PC-3 (cell line): ENCODE results near the gene PWWP2B. TPM values are rescaled to one million over a fixed set of nuclear protein-coding genes. Genes with fewer than 3 reads are reported as not detected.

Source experiments
- ATAC-seq: fragments of 200-7000 bp; cut with Tn5 transposase; 2 replicates; pipeline ENCODE4 v1.9.1; 2020; ENCODE audit warnings: mild to moderate bottlenecking, moderate library complexity
- BruUV-seq: library from RNA; stranded (reverse); fragments of 400-500 nt; replicated peaks from 2 replicates; lab custom pipeline; 2021; lab: Mats Ljungman, UMichigan
- CTCF ChIA-PET: fragments of 300-600 bp; sonication (Branson Sonifier 250); formaldehyde crosslinking; loops from one replicate; lab custom pipeline; 2022; ENCODE audit warnings: antibody characterized with exemption; lab: Charles Lee
- POLR2A ChIA-PET: fragments of 300-600 bp; sonication (Branson Sonifier 250); formaldehyde crosslinking; loops from one replicate; lab custom pipeline; 2022; ENCODE audit warnings: antibody characterized with exemption; ENCODE audit not compliant: unreplicated experiment; lab: Charles Lee
- DNase-seq: peaks from one replicate; pipeline ENCODE4 v3.0.0-alpha.2; 2015
- H2AFZ ChIP-seq: fragments of 300-600 bp; sonication (generic); 2 replicates; pipeline ENCODE4 v1.6.0; 2016; ENCODE audit warnings: antibody characterized with exemption, low read length
- H3F3A ChIP-seq: fragments of 300-600 bp; sonication (generic); one replicate; pipeline ENCODE4 v1.6.0; 2017; ENCODE audit warnings: antibody characterized with exemption, low read length, control low read depth, mild to moderate bottlenecking; ENCODE audit not compliant: unreplicated experiment
- H3K27ac ChIP-seq: fragments of 300-600 bp; sonication (generic); 2 replicates; pipeline ENCODE4 v1.5.1; 2016; ENCODE audit warnings: mild to moderate bottlenecking, low read length
- H3K27me3 ChIP-seq: fragments of 300-600 bp; sonication (generic); 2 replicates; pipeline ENCODE4 v1.6.1; 2016; ENCODE audit warnings: low read length, mixed read lengths
- H3K36me3 ChIP-seq: fragments of 300-600 bp; sonication (generic); 2 replicates; pipeline ENCODE4 v1.6.1; 2016; ENCODE audit warnings: low read depth, mixed run types, low read length, mixed read lengths
- H3K4me1 ChIP-seq: fragments of 300-600 bp; sonication (generic); 2 replicates; pipeline ENCODE4 v1.5.1; 2016; ENCODE audit warnings: low read length; ENCODE audit not compliant: insufficient read depth
- H3K4me2 ChIP-seq: fragments of 300-600 bp; sonication (generic); 2 replicates; pipeline ENCODE4 v1.6.0; 2016; ENCODE audit warnings: low read length
- H3K4me3 ChIP-seq: fragments of 300-600 bp; sonication (generic); 2 replicates; pipeline ENCODE4 v1.5.1; 2016; ENCODE audit warnings: mild to moderate bottlenecking, low read length, mixed read lengths
- H3K79me2 ChIP-seq: fragments of 300-600 bp; sonication (generic); 2 replicates; pipeline ENCODE4 v1.6.1; 2017; ENCODE audit warnings: low read length, mixed read lengths
- H3K9ac ChIP-seq: fragments of 300-600 bp; sonication (generic); 2 replicates; pipeline ENCODE4 v1.6.0; 2016; ENCODE audit warnings: mild to moderate bottlenecking, low read length
- H3K9me2 ChIP-seq: fragments of 300-600 bp; sonication (generic); replicated peaks from 2 replicates; pipeline ENCODE4 v1.6.1; 2016; ENCODE audit warnings: mixed run types, low read length, mixed read lengths
- H3K9me3 ChIP-seq: fragments of 300-600 bp; sonication (generic); 2 replicates; pipeline ENCODE4 v1.6.1; 2016; ENCODE audit warnings: low read length, mixed read lengths
- H4K20me1 ChIP-seq: fragments of 300-600 bp; sonication (generic); 2 replicates; pipeline ENCODE4 v1.6.1; 2016; ENCODE audit warnings: low read length, mixed read lengths
- CTCF ChIP-seq: fragments of 300-600 bp; sonication (generic); conservative IDR thresholded peaks from 2 replicates; pipeline ENCODE4 v1.5.1; 2017; ENCODE audit warnings: antibody characterized with exemption, low read depth, mild to moderate bottlenecking, low read length
- EZH2 ChIP-seq: fragments of 300-600 bp; sonication (generic); IDR thresholded peaks from one replicate; pipeline ENCODE4 v1.6.1; 2017; ENCODE audit warnings: antibody characterized with exemption, mild to moderate bottlenecking, low read length; ENCODE audit not compliant: unreplicated experiment
- EZH2phosphoT487 ChIP-seq: fragments of 300-600 bp; sonication (generic); IDR thresholded peaks from 2 replicates; pipeline ENCODE4 v1.6.1; 2018; ENCODE audit warnings: mild to moderate bottlenecking, antibody characterized with exemption, low read length, borderline replicate concordance
- intact Hi-C: fragments of 100-400 bp; cut with micrococcal nuclease; formaldehyde crosslinking; loops from 2 replicates; pipeline ENCODE4 v1.9.0; 2023
- total RNA-seq: library from RNA; depleted of rRNA; stranded (reverse); fragments of >200 nt; gene quantifications from 2 replicates; pipeline ENCODE4 v1.2.3, GENCODE V29; 2014

PWWP2B gene
- total RNA-seq, 1 experiment from 2014 or later: 24.5 TPM

- Histone ChIP-seq H3K4me2 (no peak overlapping the region), H4K20me1 (no peaks in the 10 kb centered on the region), H3K4me3 (no peak overlapping the region), H3K27me3 (no peaks in the 10 kb centered on the region), H3K36me3 (no peaks in the 10 kb centered on the region), H3K9me3 (no peaks in the 10 kb centered on the region), H3K79me2 (no peaks in the 10 kb centered on the region), H3K27ac (no peak overlapping the region), H3K9ac (no peak overlapping the region), H3K9me2 (no peaks in the 10 kb centered on the region), H3K4me1 (no peaks in the 10 kb centered on the region), H2AFZ (no peak overlapping the region), H3F3A (no peaks in the 10 kb centered on the region)
- TF ChIP-seq CTCF (no peak), EZH2phosphoT487 (no peak), EZH2 (no peak)
- intact Hi-C loops: no loop called here
- DNase-seq (no peak), ATAC-seq (no peak)
- no TSS peak for BruUV-seq
- POLR2A ChIA-PET: no interaction called here
- CTCF ChIA-PET: no interaction called here
Observed at GRCh38 chr10:132357286-132358058, 39.5 kb upstream of the PWWP2B start.

- H3K9ac ChIP-seq: no peak overlapping the region
- H3K4me1 ChIP-seq: no peaks in the 10 kb centered on the region
- H3K36me3 ChIP-seq: no peaks in the 10 kb centered on the region
- no peak overlapping the region for H3K4me2 ChIP-seq
- ATAC-seq (no peak), DNase-seq (no peak)
- ChIA-PET CTCF (no interaction called here), POLR2A (no interaction called here)
- H2AFZ ChIP-seq: no peak overlapping the region
- no peaks in the 10 kb centered on the region for H3K9me3 ChIP-seq
- no peak overlapping the region for H3K27ac ChIP-seq
- H3K79me2 ChIP-seq: no peaks in the 10 kb centered on the region
- TF ChIP-seq EZH2phosphoT487 (no peak), EZH2 (no peak), CTCF (peak; percentile 22; the same call in 1 of the 2 replicates)
- no peak overlapping the region for H3K4me3 ChIP-seq
- no peaks in the 10 kb centered on the region for H3F3A ChIP-seq
- BruUV-seq: no TSS peak
- intact Hi-C loops: no loop called here
- no peaks in the 10 kb centered on the region for H3K27me3 ChIP-seq
- H3K9me2 ChIP-seq: no peaks in the 10 kb centered on the region
- no peaks in the 10 kb centered on the region for H4K20me1 ChIP-seq
Observed at GRCh38 chr10:132359305-132360040, 37.5 kb upstream of the PWWP2B start.
